Neuron (in vitro differentiated cells): ENCODE data around the gene MCF2.
A peak's percentile ranks its signal among the peaks of the same experiment; 100 is the strongest.
"Not testable (repeated sequence)": the region's sequence is repeated elsewhere in the genome, so short reads cannot be mapped to it uniquely, and the experiment has no call there.

Source experiments
- H2AFZ ChIP-seq: one replicate; pipeline ENCODE4 v1.6.1; 2013; ENCODE audit warnings: low read depth, mild to moderate bottlenecking, inconsistent platforms, low read length, moderate library complexity
- H3K27me3 ChIP-seq: one replicate; pipeline ENCODE4 v1.6.1; 2013; ENCODE audit warnings: low read length; ENCODE audit not compliant: insufficient read depth
- H3K36me3 ChIP-seq: one replicate; pipeline ENCODE4 v1.6.1; 2013; ENCODE audit warnings: low read length; ENCODE audit not compliant: insufficient read depth
- H3K4me1 ChIP-seq: one replicate; pipeline ENCODE4 v1.6.1; 2013; ENCODE audit warnings: low read length; ENCODE audit not compliant: insufficient read depth
- H3K4me3 ChIP-seq: 2 replicates; pipeline ENCODE4 v1.5.1; 2013; ENCODE audit warnings: mild to moderate bottlenecking, low read length, moderate library complexity
- H3K9me3 ChIP-seq: one replicate; pipeline ENCODE4 v1.6.1; 2013; ENCODE audit warnings: low read length

Gene MCF2

DNA sequence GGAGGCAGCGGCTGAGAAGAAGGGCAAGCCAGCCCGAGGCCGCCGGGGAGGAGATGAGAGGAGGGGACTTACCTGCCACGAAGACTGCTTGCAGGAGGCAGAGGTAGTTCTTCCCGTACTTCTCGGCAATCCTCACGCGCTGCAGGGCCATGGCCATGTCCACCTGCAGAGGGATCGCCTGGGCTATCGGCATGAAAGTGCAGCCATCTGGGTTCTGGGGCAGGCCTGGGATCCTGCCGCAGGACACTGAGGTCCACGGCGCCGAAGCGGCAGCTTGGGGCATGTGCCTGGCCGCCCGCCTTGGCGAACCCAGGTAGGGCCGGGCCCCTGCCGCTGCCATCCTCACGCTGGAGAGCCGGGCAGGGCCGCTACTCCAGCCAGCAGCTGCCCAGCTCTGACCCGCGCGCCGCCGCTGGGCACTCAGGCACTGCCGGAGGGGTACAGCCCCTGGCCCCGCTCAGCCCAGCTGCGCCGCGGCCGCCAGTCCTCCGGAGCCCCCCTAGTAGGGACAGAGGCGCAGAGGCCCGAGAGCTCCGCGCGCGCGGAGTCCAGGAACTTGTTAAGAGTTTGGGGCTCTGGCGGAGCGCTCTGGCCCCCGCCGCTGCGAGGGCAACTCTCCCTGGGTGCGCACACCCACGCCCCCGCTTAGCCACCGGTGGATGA is 16.0 kb downstream of the MCF2 start:
- Histone ChIP-seq H3K36me3 (no peaks in the 10 kb centered on the region), H3K4me1 (no peaks in the 10 kb centered on the region), H3K9me3 (no peaks in the 10 kb centered on the region), H3K4me3 (peak overlapping the region; percentile 47), H3K27me3 (peaks cover 24% of the 10 kb centered on the region), H2AFZ (peak overlapping the region; percentile 80)

DNA sequence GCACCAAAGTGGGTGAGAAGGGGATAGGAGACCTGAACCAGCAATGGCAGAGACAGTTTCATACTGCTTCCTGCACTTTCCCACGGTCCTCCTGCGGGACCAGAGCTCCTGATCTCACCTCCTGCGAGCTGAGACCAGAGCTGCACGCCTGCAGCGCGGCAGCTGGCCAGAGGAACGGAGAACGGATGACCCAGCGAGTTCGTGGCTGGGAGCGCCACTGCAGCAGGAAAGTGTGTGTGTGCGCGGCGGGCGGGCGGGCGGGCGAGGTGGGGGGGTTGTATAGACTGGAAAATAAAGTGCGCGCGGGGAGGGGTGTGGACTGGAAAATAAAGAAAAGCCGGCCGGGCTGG is 16.5 kb downstream of the MCF2 start:
- Histone ChIP-seq H3K27me3 (peaks cover 23% of the 10 kb centered on the region), H3K36me3 (no peaks in the 10 kb centered on the region), H3K4me3 (peak overlapping the region; percentile 47), H3K9me3 (no peaks in the 10 kb centered on the region), H2AFZ (no peak overlapping the region), H3K4me1 (no peaks in the 10 kb centered on the region)

DNA sequence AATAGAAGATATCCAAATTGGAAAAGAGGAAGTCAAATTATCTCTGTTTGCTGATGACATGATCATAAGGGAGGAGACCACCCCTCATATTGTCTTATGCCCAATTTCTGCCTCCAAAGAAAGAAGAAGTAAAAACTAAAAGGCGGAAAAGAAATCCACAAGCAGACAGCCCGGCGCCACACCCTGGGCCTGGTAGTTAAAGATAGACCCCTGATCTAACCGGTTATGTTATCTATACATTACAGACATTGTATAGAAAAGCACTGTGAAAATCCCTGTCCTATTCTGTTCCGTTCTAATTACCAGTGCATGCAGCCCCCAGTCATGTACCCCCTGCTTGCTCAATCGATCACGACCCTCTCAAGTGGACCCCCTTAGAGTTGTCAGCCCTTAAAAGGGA is 22.8 kb downstream of the MCF2 start:
- H3K4me1 ChIP-seq, H3K36me3 ChIP-seq, H3K4me3 ChIP-seq, H2AFZ ChIP-seq, H3K9me3 ChIP-seq: not testable (repeated sequence)
- peaks cover 12% of the 10 kb centered on the region for H3K27me3 ChIP-seq

GRCh38 chrX:139680356-139680755 is 27.6 kb downstream of the MCF2 start:
- H2AFZ ChIP-seq, result no peak overlapping the region

GRCh38 chrX:139647597-139647996 is 60.4 kb downstream of the MCF2 start:
- peaks cover 2% of the 10 kb centered on the region for H3K4me1 ChIP-seq
- H2AFZ ChIP-seq, result no peak overlapping the region
- H3K9me3 ChIP-seq, result no peaks in the 10 kb centered on the region
- no peaks in the 10 kb centered on the region for H3K27me3 ChIP-seq
- H3K4me3 ChIP-seq, result no peak overlapping the region
- H3K36me3 ChIP-seq, result no peaks in the 10 kb centered on the region

More at GRCh38 chrX:139680356-139680755, 27.6 kb downstream of the MCF2 start:
- Histone ChIP-seq H3K36me3 (no peaks in the 10 kb centered on the region), H3K27me3 (no peaks in the 10 kb centered on the region), H3K4me3 (no peak overlapping the region), H3K9me3 (no peaks in the 10 kb centered on the region), H3K4me1 (no peaks in the 10 kb centered on the region)

- Histone ChIP-seq H3K27me3 (no peaks in the 10 kb centered on the region), H3K4me3 (peak overlapping the region; percentile 31), H2AFZ (peak overlapping the region; percentile 64), H3K9me3 (no peaks in the 10 kb centered on the region), H3K4me1 (peaks cover 3% of the 10 kb centered on the region), H3K36me3 (no peaks in the 10 kb centered on the region)
Observed at GRCh38 chrX:139642241-139642927, 65.6 kb downstream of the MCF2 start.

DNA sequence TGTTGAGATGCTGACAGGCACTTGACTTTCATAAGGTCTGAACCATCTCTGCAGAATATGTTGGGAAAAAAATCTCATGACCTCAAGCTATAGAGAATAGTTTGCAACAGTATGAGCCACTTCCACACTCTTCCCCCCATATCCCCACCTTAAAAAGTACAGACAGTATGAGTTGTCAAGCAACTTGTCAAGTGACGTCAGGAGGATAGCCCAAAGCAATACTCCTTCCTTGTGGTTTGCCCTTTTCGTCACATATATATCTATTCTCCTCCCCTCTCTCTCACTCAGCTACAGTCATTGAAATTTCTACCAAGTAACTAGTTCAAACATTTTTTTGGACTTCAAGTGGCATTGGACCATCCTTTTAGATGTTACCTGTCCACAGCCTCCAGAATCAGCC is 67.7 kb downstream of the MCF2 start:
- Histone ChIP-seq H3K4me3 (no peak overlapping the region), H3K27me3 (no peaks in the 10 kb centered on the region), H3K4me1 (peaks cover 3% of the 10 kb centered on the region), H2AFZ (no peak overlapping the region), H3K9me3 (no peaks in the 10 kb centered on the region), H3K36me3 (no peaks in the 10 kb centered on the region)

- no peaks in the 10 kb centered on the region for H3K27me3 ChIP-seq
- H3K36me3 ChIP-seq, result no peaks in the 10 kb centered on the region
- H3K4me1 ChIP-seq, result peaks cover 3% of the 10 kb centered on the region
- no peaks in the 10 kb centered on the region for H3K9me3 ChIP-seq
- no peak overlapping the region for H2AFZ ChIP-seq
- no peak overlapping the region for H3K4me3 ChIP-seq
Observed at GRCh38 chrX:139639253-139639652, 68.7 kb downstream of the MCF2 start.

- no peak overlapping the region for H3K4me3 ChIP-seq
- no peaks in the 10 kb centered on the region for H3K4me1 ChIP-seq
Observed at GRCh38 chrX:139600105-139600504, 107.9 kb downstream of the MCF2 start.

DNA sequence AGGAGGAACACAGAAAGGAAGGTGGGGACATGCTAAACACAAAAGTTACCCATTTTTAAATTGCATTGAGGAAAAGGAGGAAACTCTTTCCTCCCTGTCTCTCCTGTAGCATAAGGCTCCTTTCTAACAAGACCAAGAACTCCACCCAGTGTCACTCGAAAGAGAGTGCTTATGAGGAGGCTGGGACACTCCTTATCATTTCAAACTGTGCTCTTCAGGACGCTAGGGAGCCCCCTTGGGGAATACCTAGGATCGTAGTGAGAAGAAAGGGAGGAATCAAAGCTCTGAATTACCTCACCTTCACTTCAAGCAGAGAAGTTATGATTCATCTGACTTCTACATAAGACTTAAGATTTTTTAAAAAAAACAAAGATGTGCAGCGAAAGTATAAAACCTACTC is 111.9 kb downstream of the MCF2 start:
- Histone ChIP-seq H3K36me3 (no peaks in the 10 kb centered on the region), H3K4me1 (no peaks in the 10 kb centered on the region), H3K27me3 (no peaks in the 10 kb centered on the region), H3K9me3 (no peaks in the 10 kb centered on the region), H3K4me3 (no peak overlapping the region), H2AFZ (no peak overlapping the region)

More at GRCh38 chrX:139600105-139600504, 107.9 kb downstream of the MCF2 start:
- H3K27me3 ChIP-seq, result no peaks in the 10 kb centered on the region
- H3K36me3 ChIP-seq, result no peaks in the 10 kb centered on the region
- H3K9me3 ChIP-seq, result no peaks in the 10 kb centered on the region
- H2AFZ ChIP-seq, result no peak overlapping the region

DNA sequence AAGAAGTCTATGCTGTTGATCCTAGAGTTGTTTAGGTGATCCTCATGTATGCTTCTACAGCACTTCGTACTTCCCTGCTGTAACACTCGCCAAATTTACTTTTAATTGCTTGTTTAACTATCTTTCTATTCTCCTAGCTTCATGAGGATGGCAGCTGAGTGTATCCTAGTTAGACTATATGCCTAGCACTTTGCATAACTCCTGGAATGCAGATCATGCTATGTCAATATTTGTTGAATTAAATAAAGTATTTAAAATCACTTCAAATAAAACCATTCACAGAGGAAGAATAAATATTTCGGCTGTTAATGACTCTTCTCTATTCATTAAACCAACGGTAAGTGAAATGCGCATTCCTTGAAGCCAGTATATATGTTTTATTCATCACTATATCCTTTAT is 122.4 kb downstream of the MCF2 start:
- no peaks in the 10 kb centered on the region for H3K27me3 ChIP-seq
- H2AFZ ChIP-seq, result no peak overlapping the region
- no peaks in the 10 kb centered on the region for H3K4me1 ChIP-seq
- no peaks in the 10 kb centered on the region for H3K9me3 ChIP-seq
- H3K4me3 ChIP-seq, result no peak overlapping the region
- no peaks in the 10 kb centered on the region for H3K36me3 ChIP-seq

DNA sequence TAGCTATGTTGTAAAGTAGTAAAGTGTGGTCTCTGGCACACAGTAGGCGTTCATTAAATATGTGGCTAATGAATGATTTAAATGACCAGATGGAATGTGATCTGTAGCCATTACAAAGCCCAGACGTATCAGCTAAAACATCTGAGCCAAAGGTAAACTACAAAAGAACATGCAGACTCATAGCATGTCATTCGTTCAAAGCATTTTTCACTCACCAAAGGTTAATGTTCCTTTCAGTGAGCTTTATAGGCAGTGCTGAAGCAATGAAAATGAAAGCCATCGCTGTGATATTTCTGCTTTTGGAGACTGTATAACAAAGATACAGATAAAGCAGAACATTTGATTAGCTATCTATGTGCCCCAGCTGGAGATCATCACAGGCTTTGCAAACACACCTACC is 126.9 kb downstream of the MCF2 start:
- Histone ChIP-seq H3K4me3 (no peak overlapping the region), H3K4me1 (no peaks in the 10 kb centered on the region), H3K27me3 (no peaks in the 10 kb centered on the region), H3K9me3 (no peaks in the 10 kb centered on the region), H3K36me3 (no peaks in the 10 kb centered on the region), H2AFZ (no peak overlapping the region)

- H3K4me3 ChIP-seq, result no peak overlapping the region
- H2AFZ ChIP-seq, result no peak overlapping the region
- H3K27me3 ChIP-seq, result no peaks in the 10 kb centered on the region
- H3K4me1 ChIP-seq, result peaks cover 4% of the 10 kb centered on the region
- H3K9me3 ChIP-seq, result no peaks in the 10 kb centered on the region
- H3K36me3 ChIP-seq, result no peaks in the 10 kb centered on the region
Observed at GRCh38 chrX:139566981-139567380, 141.0 kb downstream of the MCF2 start.

GRCh38 chrX:139563251-139563650 is 144.7 kb downstream of the MCF2 start:
- Histone ChIP-seq H3K36me3 (no peaks in the 10 kb centered on the region), H3K9me3 (no peaks in the 10 kb centered on the region), H2AFZ (no peak overlapping the region), H3K4me3 (no peak overlapping the region), H3K27me3 (no peaks in the 10 kb centered on the region), H3K4me1 (peaks cover 4% of the 10 kb centered on the region)
